ENCODE data around the gene RALGAPA2.

GRCh38 chr20:20624914-20625313 lies 87.5 kb downstream of the RALGAPA2 start:
- TF ChIP-seq CTCF (IDR thresholded peaks at IDR 0.05) (no peak), POLR2A (IDR thresholded peaks at IDR 0.05) (no peak)

Data from body of pancreas (tissue), 4 donors.